ENCODE data around the gene SMCHD1. TPM values are rescaled to one million over a fixed set of nuclear protein-coding genes. Genes with fewer than 3 reads are reported as not detected.
"Not testable (repeated sequence)": the region's sequence is repeated elsewhere in the genome, so short reads cannot be mapped to it uniquely, and the experiment has no call there.

The SMCHD1 gene
- total and polyA plus RNA-seq, 2 donors: 20.7 to 349 TPM

DNA sequence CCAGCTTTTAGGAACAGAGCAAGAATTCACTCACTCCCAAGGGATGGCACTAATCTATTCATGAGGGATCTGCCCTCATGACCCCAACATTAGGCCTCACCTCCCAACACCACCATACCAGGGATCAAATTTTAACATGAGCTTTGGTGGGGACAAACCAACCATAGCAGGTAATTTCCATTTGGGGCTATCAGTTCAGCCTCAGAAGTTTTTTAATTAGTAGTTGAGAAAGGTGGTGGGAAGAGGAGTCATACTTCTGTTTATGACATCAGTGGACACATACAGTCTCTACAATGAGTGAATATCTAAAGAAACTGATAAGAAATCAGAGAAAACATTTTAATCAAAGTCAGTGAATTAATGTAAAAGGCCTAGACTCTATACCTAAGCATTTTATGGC is 131.7 kb downstream of the SMCHD1 start:
- Histone ChIP-seq H3K4me1 (ENCODE audit: insufficient read depth) (no peaks in the 10 kb centered on the region), H3K27ac (ENCODE audit: low read depth) (no peak overlapping the region), H3K4me3 (ENCODE audit: low read depth, low read length) (no peak overlapping the region), H3K36me3 (ENCODE audit: insufficient read depth) (peaks cover 1% of the 10 kb centered on the region)
- DNase-seq (ENCODE audit: extremely low spot score): no peak

DNA sequence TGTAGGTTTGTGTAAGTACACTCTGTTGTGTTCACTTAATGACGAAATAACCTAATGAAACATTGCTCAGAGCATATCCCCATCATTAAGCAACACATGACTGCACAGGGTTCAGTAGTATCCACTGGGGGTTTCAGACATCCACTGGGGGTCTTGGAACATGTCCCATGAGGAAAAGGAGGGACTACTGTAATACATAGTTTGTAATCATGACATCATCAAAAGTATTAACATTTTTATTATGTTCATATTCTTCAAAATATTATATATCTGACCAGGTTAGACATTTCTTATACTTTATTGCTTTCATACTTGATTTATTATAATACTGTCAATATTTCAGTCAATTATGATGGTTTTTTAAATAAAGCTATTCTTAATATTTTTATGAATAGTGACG is 136.9 kb downstream of the SMCHD1 start:
- no peaks in the 10 kb centered on the region for H3K4me1 ChIP-seq (ENCODE audit: insufficient read depth)
- H3K27ac ChIP-seq (ENCODE audit: low read depth): no peak overlapping the region
- no peak for DNase-seq (ENCODE audit: extremely low spot score)
- 99% methylated on average over 2 of the region's 2 CpGs for WGBS
- no peak overlapping the region for H3K4me3 ChIP-seq (ENCODE audit: low read depth, low read length)
- H3K36me3 ChIP-seq (ENCODE audit: insufficient read depth): peaks cover 1% of the 10 kb centered on the region

DNA sequence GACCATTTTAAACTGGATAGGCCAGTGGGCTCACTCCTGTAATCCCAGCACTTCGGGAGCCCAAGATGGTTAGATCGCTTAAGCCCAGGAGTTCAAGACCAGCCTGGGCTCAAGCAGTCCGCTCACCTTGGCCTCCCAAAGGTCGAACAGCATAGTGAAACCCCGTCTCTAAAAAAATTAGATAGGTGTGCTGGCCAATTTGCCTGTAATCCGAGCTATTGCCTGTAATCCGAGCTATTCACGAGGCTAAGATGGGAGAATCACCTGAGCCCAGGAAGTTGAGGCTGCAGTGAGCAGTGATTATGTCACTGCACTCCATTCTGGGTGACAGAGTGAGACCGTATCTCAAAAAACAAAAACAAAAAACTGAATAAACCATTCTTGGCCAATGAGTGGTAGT is 138.6 kb downstream of the SMCHD1 start:
- no peak overlapping the region for H3K27ac ChIP-seq (ENCODE audit: low read depth)
- WGBS: 94% methylated on average over 9 of the region's 9 CpGs
- H3K36me3 ChIP-seq (ENCODE audit: insufficient read depth): no peaks in the 10 kb centered on the region
- no peak for DNase-seq (ENCODE audit: extremely low spot score)
- H3K4me3 ChIP-seq (ENCODE audit: low read depth, low read length): no peak overlapping the region
- no peaks in the 10 kb centered on the region for H3K4me1 ChIP-seq (ENCODE audit: insufficient read depth)

DNA sequence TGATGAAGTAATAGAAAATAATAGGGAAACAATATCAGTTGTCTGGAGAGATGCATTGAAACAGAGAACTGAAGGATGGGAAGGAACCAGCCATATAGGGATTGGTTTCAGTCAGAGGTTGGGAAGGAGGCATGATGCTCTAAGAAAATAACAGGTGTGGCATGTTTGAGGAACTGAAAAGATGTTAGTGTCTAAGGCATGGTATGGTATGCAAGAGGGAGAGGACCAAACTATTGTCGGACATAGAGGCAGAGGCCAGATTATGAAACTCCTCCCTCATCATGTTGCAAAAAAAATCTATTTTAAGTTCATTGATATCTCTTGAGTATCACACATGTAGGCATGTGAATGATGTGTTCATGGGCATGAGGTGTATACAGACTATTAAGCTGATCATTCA is 142.4 kb downstream of the SMCHD1 start:
- WGBS: 96% methylated on average over 1 of the region's 1 CpG
- Histone ChIP-seq H3K4me3 (ENCODE audit: low read depth, low read length) (no peak overlapping the region), H3K27ac (ENCODE audit: low read depth) (no peak overlapping the region), H3K4me1 (ENCODE audit: insufficient read depth) (no peaks in the 10 kb centered on the region), H3K36me3 (ENCODE audit: insufficient read depth) (peaks cover 4% of the 10 kb centered on the region)
- no peak for DNase-seq (ENCODE audit: extremely low spot score)

DNA sequence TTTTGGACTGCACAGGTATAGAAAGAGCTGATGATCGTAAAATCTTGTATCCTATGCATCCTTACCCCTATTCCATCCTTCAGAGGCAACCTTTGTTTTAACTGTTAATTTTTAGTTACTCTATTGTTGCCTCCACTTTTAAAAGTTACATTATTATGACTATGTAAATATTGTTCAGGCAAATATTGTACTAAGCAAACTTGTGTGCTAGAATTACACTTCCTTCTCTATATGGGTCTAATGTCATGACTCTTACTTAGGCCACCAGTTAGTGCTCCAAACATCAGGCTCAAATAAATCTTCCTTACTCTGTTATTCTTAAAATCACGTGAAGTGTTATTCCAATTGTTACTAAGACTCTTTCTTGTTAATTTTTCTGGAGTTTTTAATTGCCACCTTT is 143.8 kb downstream of the SMCHD1 start:
- WGBS: 52% methylated on average over 2 of the region's 2 CpGs
- H3K4me1 ChIP-seq (ENCODE audit: insufficient read depth): no peaks in the 10 kb centered on the region
- no peak overlapping the region for H3K27ac ChIP-seq (ENCODE audit: low read depth)
- DNase-seq (ENCODE audit: extremely low spot score): no peak
- no peak overlapping the region for H3K4me3 ChIP-seq (ENCODE audit: low read depth, low read length)
- H3K36me3 ChIP-seq (ENCODE audit: insufficient read depth): peaks cover 4% of the 10 kb centered on the region

DNA sequence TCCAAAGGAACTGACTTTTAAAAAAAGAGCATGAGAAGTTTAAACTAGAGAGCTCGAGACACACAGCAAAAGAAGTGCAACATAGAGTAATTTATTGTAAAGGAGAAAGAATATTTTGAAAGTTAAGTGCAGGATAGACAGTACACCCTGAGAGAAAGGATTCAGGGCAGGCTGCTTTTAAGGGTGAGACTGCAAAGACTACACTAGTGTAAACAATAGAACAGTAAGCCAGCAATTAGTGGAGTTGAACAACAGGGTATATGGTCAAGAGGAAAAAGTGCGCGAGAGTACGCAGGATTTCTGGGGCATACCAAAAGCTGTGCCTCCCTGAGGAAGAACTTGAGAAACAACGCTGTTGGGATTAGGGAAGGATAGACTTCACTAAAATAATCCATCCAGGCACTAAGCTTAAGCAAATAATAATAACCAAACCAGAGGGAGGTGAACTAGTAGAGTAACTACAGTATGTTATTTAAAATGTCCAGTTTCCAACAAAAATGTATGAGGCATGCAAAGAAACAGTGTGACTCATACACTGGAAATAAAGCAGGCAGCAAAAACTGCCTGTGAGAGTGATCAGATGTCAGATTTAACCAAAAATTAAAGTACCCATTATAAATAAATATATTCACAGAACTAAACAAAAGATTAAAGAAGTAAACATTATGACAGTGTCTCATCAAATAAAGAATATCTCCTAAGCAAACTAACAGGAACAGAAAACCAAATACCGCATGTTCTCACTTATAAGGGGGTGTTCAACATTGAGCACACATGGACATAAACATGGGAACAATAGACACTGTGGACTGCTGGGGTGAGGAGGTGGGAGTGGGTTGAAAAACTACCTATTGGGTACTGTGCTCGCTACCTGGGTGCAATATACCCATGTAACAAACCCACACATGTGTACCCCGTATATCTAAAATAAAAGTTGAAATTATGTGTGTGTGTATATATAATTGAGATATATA is 150.7 kb downstream of the SMCHD1 start:
- Histone ChIP-seq H3K27ac (ENCODE audit: low read depth) (no peak overlapping the region), H3K36me3 (ENCODE audit: insufficient read depth) (peaks cover 2% of the 10 kb centered on the region), H3K4me3 (ENCODE audit: low read depth, low read length) (no peak overlapping the region), H3K4me1 (ENCODE audit: insufficient read depth) (no peaks in the 10 kb centered on the region)
- no peak for DNase-seq (ENCODE audit: extremely low spot score)
- WGBS: 86% methylated on average over 8 of the region's 8 CpGs

DNA sequence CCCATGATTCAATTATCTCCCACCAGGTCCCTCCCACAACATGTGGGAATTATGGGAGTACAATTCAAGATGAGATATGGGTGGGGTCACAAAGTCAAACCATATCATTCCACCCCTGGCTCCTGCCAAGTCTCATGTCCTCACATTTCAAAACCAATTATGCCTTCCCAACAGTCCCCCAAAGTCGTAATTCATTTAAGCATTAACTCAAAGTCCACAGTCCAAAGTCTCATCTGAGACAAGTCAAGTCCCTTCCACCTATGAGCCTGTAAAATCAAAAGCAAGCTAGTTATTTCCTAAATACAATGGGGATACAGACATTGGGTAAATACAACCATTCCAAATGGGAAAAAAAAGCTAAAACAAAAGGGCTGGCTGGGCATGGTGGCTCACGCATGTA is 153.1 kb downstream of the SMCHD1 start:
- H3K27ac ChIP-seq (ENCODE audit: low read depth); H3K36me3 ChIP-seq (ENCODE audit: insufficient read depth); DNase-seq (ENCODE audit: extremely low spot score); H3K4me1 ChIP-seq (ENCODE audit: insufficient read depth); H3K4me3 ChIP-seq (ENCODE audit: low read depth, low read length): not testable (repeated sequence)
- WGBS: 93% methylated on average over 2 of the region's 2 CpGs

DNA sequence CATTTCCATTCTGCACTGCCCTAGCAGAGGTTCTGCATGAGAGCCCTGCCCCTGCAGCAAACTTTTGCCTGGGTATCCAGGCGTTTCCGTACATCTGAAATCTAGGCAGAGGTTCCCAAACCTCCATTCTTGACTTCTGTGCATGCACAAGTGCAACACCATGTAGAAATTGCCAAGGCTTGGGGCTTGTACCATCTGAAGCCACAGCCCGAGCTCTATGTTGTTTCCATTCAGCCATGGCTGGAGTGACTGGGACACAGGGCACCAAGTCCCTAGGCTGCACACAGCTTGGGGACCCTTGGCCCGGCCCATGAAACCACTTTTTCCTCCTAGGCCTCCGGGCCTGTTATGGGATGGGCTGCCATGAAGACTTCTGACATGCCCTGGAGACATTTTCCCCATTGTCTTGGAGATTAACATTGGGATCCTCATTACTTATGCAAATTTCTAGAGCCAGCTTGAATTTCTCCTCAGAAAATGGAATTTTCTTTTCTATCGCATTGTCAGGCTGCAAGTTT is 154.2 kb downstream of the SMCHD1 start:
- not testable (repeated sequence) for H3K36me3 ChIP-seq (ENCODE audit: insufficient read depth); H3K27ac ChIP-seq (ENCODE audit: low read depth); DNase-seq (ENCODE audit: extremely low spot score); H3K4me1 ChIP-seq (ENCODE audit: insufficient read depth); H3K4me3 ChIP-seq (ENCODE audit: low read depth, low read length)
- 89% methylated on average over 6 of the region's 6 CpGs for WGBS

DNA sequence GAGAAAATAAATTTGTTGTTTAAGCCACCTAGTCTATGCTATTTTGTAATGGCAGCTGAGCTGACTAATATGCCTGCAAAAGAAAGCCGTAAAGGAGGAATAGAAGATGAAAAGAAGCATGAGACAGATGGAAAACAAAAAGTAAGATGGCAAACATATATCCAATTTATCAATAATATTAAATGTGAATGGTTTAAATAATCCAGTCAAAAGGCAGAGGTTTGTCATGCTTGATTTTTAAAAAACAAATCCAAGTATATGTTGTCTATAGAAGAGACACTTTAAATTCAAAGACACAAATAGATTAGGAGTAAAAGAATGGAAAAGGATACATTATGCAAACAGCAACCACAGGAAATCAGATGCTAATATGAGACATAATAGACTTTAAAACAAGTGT is 155.9 kb downstream of the SMCHD1 start:
- Histone ChIP-seq H3K4me3 (ENCODE audit: low read depth, low read length) (no peak overlapping the region), H3K27ac (ENCODE audit: low read depth) (no peak overlapping the region), H3K36me3 (ENCODE audit: insufficient read depth) (no peaks in the 10 kb centered on the region), H3K4me1 (ENCODE audit: insufficient read depth) (no peaks in the 10 kb centered on the region)
- no peak for DNase-seq (ENCODE audit: extremely low spot score)
- WGBS: 97% methylated on average over 1 of the region's 1 CpG

DNA sequence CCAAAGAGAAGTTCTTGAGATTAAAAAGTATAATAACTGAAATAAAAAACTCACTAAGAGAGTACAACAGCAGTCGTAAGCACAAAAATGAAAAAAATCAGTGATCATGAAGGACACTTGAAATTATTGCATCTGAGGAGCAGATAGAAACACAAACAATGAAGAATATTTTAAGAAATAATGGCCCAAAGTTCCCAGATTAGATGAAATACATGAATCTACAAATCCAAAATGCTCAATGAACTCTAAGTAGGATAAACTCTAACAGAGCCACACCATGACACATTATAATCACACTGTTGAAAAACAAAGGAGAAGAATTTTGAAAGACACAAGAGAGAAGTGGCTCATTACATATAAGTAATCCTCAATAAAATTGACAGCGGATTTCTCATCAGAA is 159.4 kb downstream of the SMCHD1 start:
- no peak for DNase-seq (ENCODE audit: extremely low spot score)
- Histone ChIP-seq H3K27ac (ENCODE audit: low read depth) (no peak overlapping the region), H3K4me3 (ENCODE audit: low read depth, low read length) (no peak overlapping the region), H3K36me3 (ENCODE audit: insufficient read depth) (no peaks in the 10 kb centered on the region), H3K4me1 (ENCODE audit: insufficient read depth) (no peaks in the 10 kb centered on the region)
- WGBS: 92% methylated on average over 2 of the region's 2 CpGs

DNA sequence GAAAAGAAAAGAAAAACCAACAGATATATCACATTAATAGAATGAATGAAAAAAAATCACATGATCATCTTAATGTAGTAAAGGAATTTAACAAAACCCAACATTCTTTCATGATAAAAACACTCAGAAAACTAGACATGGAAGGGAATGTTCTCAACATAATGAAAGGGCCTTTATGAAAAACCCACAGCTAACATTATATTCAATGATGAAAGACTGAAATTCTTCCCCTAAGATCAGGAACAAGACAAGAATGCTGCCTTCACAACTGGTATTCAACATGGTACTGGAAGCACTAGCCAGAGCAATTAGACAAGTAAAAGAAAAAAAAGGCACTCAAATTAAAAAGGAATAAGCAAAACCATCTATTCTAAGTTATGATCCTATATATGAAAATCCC is 162.8 kb downstream of the SMCHD1 start:
- H3K4me1 ChIP-seq (ENCODE audit: insufficient read depth): no peaks in the 10 kb centered on the region
- no peak overlapping the region for H3K4me3 ChIP-seq (ENCODE audit: low read depth, low read length)
- H3K27ac ChIP-seq (ENCODE audit: low read depth): no peak overlapping the region
- H3K36me3 ChIP-seq (ENCODE audit: insufficient read depth): no peaks in the 10 kb centered on the region
- no peak for DNase-seq (ENCODE audit: extremely low spot score)

DNA sequence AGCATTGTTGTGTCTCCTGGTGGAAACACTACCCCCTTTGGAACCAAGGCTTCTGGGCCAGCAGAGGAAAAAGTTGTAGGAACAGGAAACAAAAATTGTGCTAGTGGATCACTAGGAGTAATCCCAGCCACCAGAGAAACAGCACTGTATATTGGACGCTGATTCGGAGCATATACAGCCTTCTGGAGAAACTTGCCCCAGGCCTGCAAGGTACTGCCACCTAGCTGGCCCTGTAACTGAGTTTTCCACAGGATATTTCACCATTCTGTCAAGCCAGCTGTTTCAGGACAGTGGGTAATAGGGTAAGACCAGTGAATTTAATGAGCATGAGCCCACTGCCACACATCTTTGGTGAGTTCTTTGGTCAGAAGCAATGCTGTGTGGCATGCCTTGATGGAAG is 166.2 kb downstream of the SMCHD1 start:
- no peak overlapping the region for H3K4me3 ChIP-seq (ENCODE audit: low read depth, low read length)
- 95% methylated on average over 2 of the region's 2 CpGs for WGBS
- no peaks in the 10 kb centered on the region for H3K4me1 ChIP-seq (ENCODE audit: insufficient read depth)
- no peak overlapping the region for H3K27ac ChIP-seq (ENCODE audit: low read depth)
- no peak for DNase-seq (ENCODE audit: extremely low spot score)
- no peaks in the 10 kb centered on the region for H3K36me3 ChIP-seq (ENCODE audit: insufficient read depth)

DNA sequence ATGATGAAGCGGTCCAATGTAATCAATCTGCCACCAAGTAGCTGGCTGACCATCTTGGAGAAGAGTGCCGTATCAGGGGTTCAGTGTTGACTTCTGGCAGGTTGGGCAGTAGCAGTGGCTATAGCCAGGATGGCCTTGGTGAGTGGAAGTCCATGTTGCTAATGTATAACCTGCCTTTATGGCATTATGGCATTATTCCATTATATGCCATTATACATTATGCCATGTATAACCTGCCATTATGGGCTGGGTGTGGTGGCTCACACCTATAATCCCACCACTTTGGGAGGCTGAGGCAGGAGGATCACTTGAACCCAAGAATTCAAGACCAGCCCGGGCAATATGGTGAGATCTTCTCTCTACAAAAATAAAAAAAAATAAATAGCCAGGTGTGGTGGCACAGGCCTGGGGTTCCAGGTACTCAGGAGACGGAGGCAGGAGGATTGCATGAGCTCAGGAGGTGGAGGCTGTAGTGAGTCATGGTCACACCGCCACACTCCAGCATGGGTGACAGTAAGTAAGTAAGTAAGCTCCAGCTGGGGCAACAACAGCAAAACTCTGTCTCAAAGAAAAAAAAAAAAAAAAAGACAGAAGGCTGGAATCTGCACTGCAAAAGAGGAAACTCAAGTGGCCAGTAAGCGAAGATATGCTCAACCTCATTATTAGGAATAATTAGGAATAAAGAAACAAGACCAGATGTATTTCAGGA is 166.8 kb downstream of the SMCHD1 start:
- Histone ChIP-seq H3K27ac (ENCODE audit: low read depth) (no peak overlapping the region), H3K4me1 (ENCODE audit: insufficient read depth) (no peaks in the 10 kb centered on the region), H3K36me3 (ENCODE audit: insufficient read depth) (no peaks in the 10 kb centered on the region), H3K4me3 (ENCODE audit: low read depth, low read length) (no peak overlapping the region)
- 75% methylated on average over 6 of the region's 6 CpGs for WGBS
- no peak for DNase-seq (ENCODE audit: extremely low spot score)

DNA sequence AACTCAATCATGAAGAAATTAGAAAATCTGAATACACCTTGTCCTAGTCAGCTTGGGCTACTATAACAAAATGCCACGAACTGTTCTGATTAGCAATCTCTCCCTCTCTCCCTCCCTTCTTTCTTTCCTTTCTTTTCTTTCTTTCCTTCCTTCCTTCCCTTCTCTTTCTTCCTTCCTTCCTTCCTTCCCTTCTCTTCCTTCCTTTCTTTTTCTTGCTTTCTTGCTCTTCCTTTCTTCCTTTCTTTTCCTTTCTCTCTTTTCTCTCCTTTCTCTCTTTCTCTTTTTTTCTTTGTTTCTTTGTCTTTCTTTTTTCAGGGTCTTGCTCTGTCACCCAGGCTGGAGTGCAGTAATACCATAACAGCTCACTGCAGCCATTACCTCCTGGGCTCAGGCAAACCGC is 167.7 kb downstream of the SMCHD1 start:
- DNase-seq (ENCODE audit: extremely low spot score): no peak
- no peaks in the 10 kb centered on the region for H3K36me3 ChIP-seq (ENCODE audit: insufficient read depth)
- no peaks in the 10 kb centered on the region for H3K4me1 ChIP-seq (ENCODE audit: insufficient read depth)
- no peak overlapping the region for H3K4me3 ChIP-seq (ENCODE audit: low read depth, low read length)
- H3K27ac ChIP-seq (ENCODE audit: low read depth): no peak overlapping the region
- 53% methylated on average over 2 of the region's 2 CpGs for WGBS
